Mesendoderm (in vitro differentiated cells): ENCODE data around the gene USP30.
"Not testable (repeated sequence)": the region's sequence is repeated elsewhere in the genome, so short reads cannot be mapped to it uniquely, and the experiment has no call there.

Experiments used
- DNase-seq: peaks from one replicate; pipeline ENCODE4 v3.0.0; 2013
- H2AK5ac ChIP-seq: 2 replicates; pipeline ENCODE4 v1.6.1; 2013; ENCODE audit warnings: low read length, inconsistent platforms
- H2BK120ac ChIP-seq: 2 replicates; pipeline ENCODE4 v1.6.1; 2013; ENCODE audit warnings: low read depth, mild to moderate bottlenecking, low read length, moderate library complexity, mixed read lengths
- H2BK15ac ChIP-seq: replicated peaks from 2 replicates; pipeline ENCODE4 v1.6.1; 2013; ENCODE audit warnings: low read depth, mild to moderate bottlenecking, moderate library complexity
- H2BK5ac ChIP-seq: 2 replicates; pipeline ENCODE4 v1.6.1; 2013; ENCODE audit warnings: low read length, inconsistent platforms
- H3K18ac ChIP-seq: 2 replicates; pipeline ENCODE4 v1.6.1; 2013; ENCODE audit warnings: mild to moderate bottlenecking, low read length, mixed read lengths
- H3K23ac ChIP-seq: one replicate; pipeline ENCODE4 v1.6.1; 2013; ENCODE audit warnings: low read length
- H3K27ac ChIP-seq: 2 replicates; pipeline ENCODE4 v1.5.1; 2013; ENCODE audit warnings: low read depth, mild to moderate bottlenecking, inconsistent platforms, low read length, moderate library complexity
- H3K27me3 ChIP-seq: 2 replicates; pipeline ENCODE4 v1.6.1; 2013; ENCODE audit warnings: low read length, control low read depth, mild to moderate bottlenecking, inconsistent platforms; ENCODE audit not compliant: insufficient read depth, poor library complexity
- H3K36me3 ChIP-seq: 2 replicates; pipeline ENCODE4 v1.6.1; 2013; ENCODE audit warnings: low read length, inconsistent platforms; ENCODE audit not compliant: control insufficient read depth, insufficient read depth
- H3K4ac ChIP-seq: one replicate; pipeline ENCODE4 v1.6.1; 2013; ENCODE audit warnings: low read depth, mild to moderate bottlenecking, low read length, moderate library complexity
- H3K4me1 ChIP-seq: 2 replicates; pipeline ENCODE4 v1.6.1; 2013; ENCODE audit warnings: low read depth, low read length, inconsistent platforms; ENCODE audit not compliant: control insufficient read depth
- H3K4me2 ChIP-seq: 2 replicates; pipeline ENCODE4 v1.6.1; 2013; ENCODE audit warnings: low read length
- H3K4me3 ChIP-seq: 2 replicates; pipeline ENCODE4 v1.5.1; 2013; ENCODE audit warnings: mild to moderate bottlenecking, low read length
- H3K56ac ChIP-seq: one replicate; pipeline ENCODE4 v1.6.1; 2013; ENCODE audit warnings: low read length
- H3K79me1 ChIP-seq: 2 replicates; pipeline ENCODE4 v1.6.1; 2013; ENCODE audit warnings: low read length, inconsistent platforms
- H3K79me2 ChIP-seq: 2 replicates; pipeline ENCODE4 v1.6.1; 2013; ENCODE audit warnings: mild to moderate bottlenecking, low read length; ENCODE audit not compliant: control insufficient read depth, insufficient read depth
- H3K9ac ChIP-seq: 2 replicates; pipeline ENCODE4 v1.6.1; 2013; ENCODE audit warnings: low read length, inconsistent platforms
- H4K5ac ChIP-seq: one replicate; pipeline ENCODE4 v1.6.1; 2013; ENCODE audit warnings: low read length
- H4K8ac ChIP-seq: one replicate; pipeline ENCODE4 v1.6.1; 2013; ENCODE audit warnings: low read depth, mild to moderate bottlenecking, control low read depth, low read length, moderate library complexity
- WGBS: extraction: QIAGEN DNeasy Blood & Tissue Kit; methylation state at CpG from one replicate; pipeline ENCODE4 v1.1.7; 2013; ENCODE audit warnings: low lambda C conversion rate, missing lambda C conversion rate; ENCODE audit not compliant: insufficient coverage; ENCODE audit errors: extremely low coverage; 5-methylcytosine and 5-hydroxymethylcytosine counted together

The USP30 gene

GRCh38 chr12:109047081-109047805 lies 5.1 kb upstream of the USP30 start:
- no peak overlapping the region for H2AK5ac ChIP-seq
- H3K9ac ChIP-seq = no peak overlapping the region
- no peaks in the 10 kb centered on the region for H3K79me1 ChIP-seq
- no peaks in the 10 kb centered on the region for H3K27me3 ChIP-seq
- H3K4ac ChIP-seq = no peak overlapping the region
- no peaks in the 10 kb centered on the region for H3K4me1 ChIP-seq
- H4K5ac ChIP-seq = no peak overlapping the region
- no peak overlapping the region for H3K4me2 ChIP-seq
- H3K4me3 ChIP-seq = no peak overlapping the region
- H3K18ac ChIP-seq = no peak overlapping the region
- no peaks in the 10 kb centered on the region for H3K79me2 ChIP-seq
- no peak overlapping the region for H2BK5ac ChIP-seq
- no peak overlapping the region for H3K56ac ChIP-seq
- no peak overlapping the region for H3K27ac ChIP-seq
- no peaks in the 10 kb centered on the region for H3K36me3 ChIP-seq
- no peak overlapping the region for H3K23ac ChIP-seq
- DNase-seq = no peak
- no CpG with 5 or more reads among the region's 8 CpGs for WGBS
- no peak overlapping the region for H2BK15ac ChIP-seq
- no peak overlapping the region for H2BK120ac ChIP-seq
- no peak overlapping the region for H4K8ac ChIP-seq

DNA sequence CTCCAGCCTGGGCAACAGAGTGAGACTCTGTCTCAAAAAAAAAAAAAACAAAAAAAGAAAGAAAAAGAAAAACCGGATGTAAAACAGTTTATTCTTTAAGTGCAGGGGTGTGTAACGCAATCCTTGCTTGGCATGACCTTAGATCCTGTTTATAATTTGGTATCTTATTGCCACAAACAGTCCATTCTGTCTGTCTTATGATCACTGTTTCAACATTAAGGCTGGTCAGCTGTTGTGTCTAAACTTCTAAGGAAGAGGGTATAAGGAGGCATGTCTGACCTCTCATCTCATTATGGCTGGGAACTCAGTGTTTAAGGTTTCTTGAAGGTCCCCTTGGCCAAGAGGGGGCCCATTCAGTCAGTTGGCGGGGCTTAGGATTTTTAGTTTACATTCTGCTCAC lies 3.7 kb upstream of the USP30 start:
- not testable (repeated sequence) for H3K23ac ChIP-seq, H3K36me3 ChIP-seq, H2AK5ac ChIP-seq, H4K8ac ChIP-seq, H3K4me3 ChIP-seq, H2BK5ac ChIP-seq, H3K4ac ChIP-seq, H3K27ac ChIP-seq, H2BK15ac ChIP-seq, H3K9ac ChIP-seq, DNase-seq, H4K5ac ChIP-seq, H3K79me2 ChIP-seq, H3K4me1 ChIP-seq, H3K18ac ChIP-seq, H2BK120ac ChIP-seq, H3K27me3 ChIP-seq, H3K56ac ChIP-seq, H3K4me2 ChIP-seq, H3K79me1 ChIP-seq
- no CpG with 5 or more reads among the region's 3 CpGs for WGBS

DNA sequence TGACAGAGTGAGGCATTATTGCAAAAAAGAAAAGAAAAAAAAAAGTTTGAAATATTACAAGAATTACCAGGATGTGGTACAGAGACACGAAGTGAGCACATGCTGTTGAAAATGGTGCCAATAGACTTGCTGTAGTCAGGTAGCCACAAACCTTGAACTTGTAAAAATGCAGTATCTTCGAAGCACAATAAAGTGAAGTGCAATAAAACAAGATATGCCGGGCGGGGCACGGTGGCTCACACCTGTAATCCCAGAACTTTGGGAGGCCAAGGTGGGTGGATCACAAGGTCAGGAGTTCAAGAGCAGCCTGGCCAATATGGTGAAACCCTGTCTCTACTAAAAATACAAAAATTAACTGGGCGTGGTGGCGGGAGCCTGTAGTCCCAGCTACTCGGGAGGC lies 2.6 kb upstream of the USP30 start:
- H3K4me3 ChIP-seq, H3K36me3 ChIP-seq, H4K8ac ChIP-seq, H3K4me2 ChIP-seq, H2BK120ac ChIP-seq, H3K9ac ChIP-seq, H2AK5ac ChIP-seq, H3K27me3 ChIP-seq, H3K4ac ChIP-seq, H3K79me1 ChIP-seq, H3K23ac ChIP-seq, H4K5ac ChIP-seq, H3K56ac ChIP-seq, H2BK5ac ChIP-seq, H3K27ac ChIP-seq, DNase-seq, H3K4me1 ChIP-seq, H2BK15ac ChIP-seq, H3K18ac ChIP-seq, H3K79me2 ChIP-seq: not testable (repeated sequence)
- no CpG with 5 or more reads among the region's 8 CpGs for WGBS

GRCh38 chr12:109052097-109052413 lies 321 bp upstream of the USP30 start:
- H2BK5ac ChIP-seq = no peak overlapping the region
- H3K9ac ChIP-seq = peak overlapping the region; percentile 30
- peak overlapping the region; percentile 30 for H3K56ac ChIP-seq
- no peak overlapping the region for H2BK120ac ChIP-seq
- H3K36me3 ChIP-seq = no peaks in the 10 kb centered on the region
- no peaks in the 10 kb centered on the region for H3K27me3 ChIP-seq
- no peak overlapping the region for H3K23ac ChIP-seq
- H3K4me1 ChIP-seq = no peaks in the 10 kb centered on the region
- DNase-seq = no peak
- no peak overlapping the region for H2BK15ac ChIP-seq
- H3K4ac ChIP-seq = no peak overlapping the region
- WGBS = no CpG with 5 or more reads among the region's 6 CpGs
- no peak overlapping the region for H2AK5ac ChIP-seq
- H4K5ac ChIP-seq = no peak overlapping the region
- H4K8ac ChIP-seq = no peak overlapping the region
- no peak overlapping the region for H3K4me3 ChIP-seq
- peak overlapping the region; percentile 12 for H3K4me2 ChIP-seq
- H3K79me1 ChIP-seq = no peaks in the 10 kb centered on the region
- no peaks in the 10 kb centered on the region for H3K79me2 ChIP-seq
- H3K27ac ChIP-seq = no peak overlapping the region
- no peak overlapping the region for H3K18ac ChIP-seq

DNA sequence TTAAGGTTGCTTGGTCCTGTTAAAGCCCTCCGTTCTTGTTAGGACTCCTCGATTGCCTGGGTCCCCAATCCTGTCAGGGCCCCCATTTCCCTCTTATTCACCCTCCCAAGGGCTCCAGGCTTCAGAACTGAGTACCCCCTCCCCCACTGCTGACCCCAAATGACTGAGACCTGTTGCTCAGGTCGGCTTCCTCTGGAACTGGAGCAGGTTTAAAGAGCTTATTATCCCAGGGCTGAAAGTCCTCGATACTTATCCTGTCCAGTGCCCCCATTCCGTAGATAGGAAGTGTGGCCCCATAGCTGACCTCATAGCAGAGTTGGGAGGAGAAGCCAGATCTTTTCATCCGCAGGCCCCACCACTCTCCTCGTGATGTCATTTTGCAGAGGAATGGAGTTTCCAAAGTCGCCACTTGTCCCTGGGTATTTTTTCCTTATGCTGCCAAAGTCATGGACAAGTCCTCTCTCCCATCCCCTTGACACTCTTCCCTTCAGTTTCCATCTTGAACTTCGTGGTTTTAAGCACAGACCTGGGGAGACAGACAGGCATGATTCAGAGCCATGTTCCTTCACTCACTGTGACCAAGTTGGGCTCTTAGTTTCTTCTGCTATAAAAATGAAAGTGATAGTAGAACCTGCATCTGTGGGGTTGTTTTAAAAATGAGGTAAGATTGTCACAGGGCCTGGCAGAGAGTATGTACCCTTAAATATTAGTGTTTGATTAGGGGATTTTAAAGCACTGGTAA lies 1.2 kb downstream of the USP30 start:
- Histone ChIP-seq H2BK15ac (no peak overlapping the region), H3K23ac (no peak overlapping the region), H2AK5ac (no peak overlapping the region), H3K27me3 (no peaks in the 10 kb centered on the region), H2BK5ac (no peak overlapping the region), H2BK120ac (no peak overlapping the region), H3K56ac (peak overlapping the region; percentile 5), H3K18ac (no peak overlapping the region), H4K5ac (no peak overlapping the region), H3K79me1 (no peaks in the 10 kb centered on the region), H3K4me1 (no peaks in the 10 kb centered on the region), H3K4me2 (peak overlapping the region; percentile 98), H3K79me2 (no peaks in the 10 kb centered on the region), H3K4me3 (peak overlapping the region; percentile 95), H3K9ac (peak overlapping the region; percentile 82), H3K4ac (no peak overlapping the region), H3K36me3 (no peaks in the 10 kb centered on the region), H4K8ac (no peak overlapping the region), H3K27ac (no peak overlapping the region)
- no CpG with 5 or more reads among the region's 9 CpGs for WGBS
- no peak for DNase-seq
